Urothelium cell line (cell line): ENCODE data around the gene FOXJ3.

Source experiments
- DNase-seq: peaks from one replicate; pipeline ENCODE4 v3.0.0; 2011; ENCODE audit warnings: low spot score, mixed read lengths
- FAIRE-seq: peaks from 2 replicates; lab custom pipeline; 2011; peaks lifted over from hg19 to GRCh38; lab: Jason Lieb, UNC

FOXJ3 gene

DNA sequence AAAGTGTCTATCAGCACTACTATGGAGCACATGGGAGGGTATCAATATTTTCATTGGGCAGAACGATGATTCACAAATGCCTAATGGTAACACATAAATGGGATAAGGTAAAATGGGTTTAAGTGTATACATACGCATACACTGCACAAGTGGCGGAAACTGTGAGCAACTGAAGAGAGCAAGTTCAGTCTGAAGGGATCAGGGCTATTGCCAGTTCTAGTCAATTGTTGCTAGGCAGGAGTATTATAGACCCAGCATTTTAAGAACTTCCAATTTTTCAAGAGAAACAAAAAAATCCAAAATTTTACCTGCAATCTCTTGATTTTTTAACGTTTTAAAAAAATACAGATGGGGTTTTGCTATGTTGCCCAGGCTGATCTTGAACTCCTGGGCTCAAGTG is 23.1 kb downstream of the FOXJ3 start:
- FAIRE-seq (no peak), DNase-seq (no peak)

DNA sequence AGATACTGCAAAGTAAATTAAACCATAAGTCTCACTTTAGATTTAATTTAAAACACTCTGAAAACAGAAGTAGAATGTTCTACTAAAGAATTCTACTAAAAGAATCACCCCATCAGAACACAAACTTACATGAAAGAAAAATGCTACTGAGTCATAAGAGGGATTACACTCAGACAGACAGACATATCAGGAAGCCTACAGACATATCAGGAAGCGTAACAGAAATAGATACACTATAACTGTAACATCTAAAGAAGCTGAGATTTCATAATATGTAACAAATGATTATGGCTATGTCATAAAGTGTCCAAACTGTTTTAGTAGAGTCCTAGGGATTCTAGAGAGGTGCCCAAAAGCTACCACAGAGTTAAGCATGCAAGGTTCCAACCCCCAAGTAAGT is 23.9 kb downstream of the FOXJ3 start:
- FAIRE-seq (no peak), DNase-seq (no peak)

DNA sequence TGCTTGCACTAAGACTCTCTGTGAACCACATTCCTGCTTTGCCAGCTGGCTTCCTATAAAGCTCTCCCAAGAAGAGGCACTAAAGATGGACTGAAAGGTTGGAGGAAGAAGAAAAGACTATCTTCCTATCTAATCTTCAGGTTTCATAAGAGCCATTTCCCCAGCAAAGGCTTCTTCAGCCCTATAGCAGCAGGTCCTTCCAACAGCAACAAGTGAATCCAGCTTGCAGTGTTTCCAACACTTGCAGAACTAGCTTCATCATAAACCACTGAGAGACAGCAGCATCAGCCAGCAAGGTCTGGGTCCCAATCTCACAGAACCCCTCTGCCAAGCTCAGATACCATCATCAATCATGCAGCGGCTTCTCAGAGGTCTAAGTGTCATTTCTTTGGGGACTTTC is 28.1 kb downstream of the FOXJ3 start:
- FAIRE-seq = no peak
- DNase-seq = no peak

DNA sequence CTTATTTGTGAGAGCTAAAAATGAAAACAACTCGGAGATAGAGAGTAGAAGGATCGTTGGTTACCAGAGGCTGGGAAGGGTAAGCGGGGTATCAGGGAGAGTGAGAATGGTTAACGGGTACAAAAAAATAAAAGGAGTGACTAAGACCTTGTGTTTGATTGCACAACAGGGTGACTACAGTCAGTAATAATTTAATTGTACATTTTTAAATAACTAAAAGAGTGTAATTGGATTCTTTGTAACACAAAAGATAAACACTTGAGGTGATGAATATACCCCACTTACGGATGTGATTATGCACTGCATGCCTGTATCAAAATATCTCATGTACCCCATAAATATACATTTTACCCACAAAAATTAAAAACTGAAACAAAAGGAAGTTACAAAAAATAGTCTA is 29.4 kb downstream of the FOXJ3 start:
- DNase-seq = no peak
- FAIRE-seq = no peak

DNA sequence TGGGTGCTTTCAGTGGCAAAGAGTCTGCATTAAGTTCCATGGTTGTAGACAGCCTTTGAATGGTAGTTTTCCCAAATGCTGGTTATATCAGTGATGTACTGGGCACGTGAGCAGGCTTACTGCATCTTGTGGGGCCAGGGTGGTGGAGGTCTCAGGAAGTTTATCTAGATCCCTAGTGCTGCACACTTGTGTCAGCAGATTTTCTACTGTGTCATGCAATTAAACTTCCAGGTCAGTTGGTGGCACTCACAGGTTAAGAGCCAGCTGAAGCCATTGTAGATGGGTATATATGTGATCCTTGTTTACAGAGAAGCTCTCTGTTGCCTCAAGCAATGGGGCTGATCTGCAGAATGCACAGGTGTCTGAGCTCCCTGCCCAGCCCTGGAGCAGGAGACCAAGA is 33.0 kb downstream of the FOXJ3 start:
- FAIRE-seq = no peak
- DNase-seq = no peak

DNA sequence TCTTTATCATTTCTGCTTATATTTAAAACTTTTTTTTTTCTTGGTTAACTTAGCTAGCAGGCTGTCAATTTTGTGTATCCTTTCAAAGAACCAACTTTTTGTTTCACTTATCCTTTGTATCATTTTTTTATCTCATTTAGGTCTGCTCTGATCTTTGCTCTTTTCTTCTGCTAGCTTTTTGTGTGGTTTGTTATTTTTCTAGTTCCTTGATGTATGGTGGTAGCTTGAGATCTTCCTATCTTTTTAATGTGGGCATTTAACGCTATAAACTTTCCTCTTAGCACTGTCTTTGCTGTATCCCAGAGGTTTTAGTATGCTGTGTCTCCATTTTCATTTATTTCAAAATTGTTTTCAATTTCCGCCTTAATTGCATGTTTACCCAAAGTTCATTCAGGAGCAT is 36.5 kb downstream of the FOXJ3 start:
- FAIRE-seq (no peak), DNase-seq (no peak)

DNA sequence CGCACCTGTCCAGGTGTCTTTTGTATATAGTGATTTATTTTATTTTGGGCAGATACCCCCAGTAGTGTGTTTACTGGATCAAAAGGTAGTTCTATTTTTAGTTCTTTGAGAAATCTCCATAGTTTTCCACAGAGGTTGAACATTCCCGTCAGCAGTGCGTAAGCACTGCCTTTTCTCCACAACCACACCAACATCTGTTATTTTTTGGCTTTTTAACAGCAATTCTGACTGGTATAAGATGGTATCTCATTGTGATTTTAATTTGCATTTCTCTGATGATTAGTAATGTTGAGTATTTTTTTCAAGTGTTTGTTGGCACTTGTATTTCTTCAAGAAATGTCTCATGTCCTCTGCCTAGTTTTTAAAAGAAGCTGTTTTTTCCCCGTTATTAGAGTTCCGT is 39.2 kb downstream of the FOXJ3 start:
- no peak for FAIRE-seq
- no peak for DNase-seq

DNA sequence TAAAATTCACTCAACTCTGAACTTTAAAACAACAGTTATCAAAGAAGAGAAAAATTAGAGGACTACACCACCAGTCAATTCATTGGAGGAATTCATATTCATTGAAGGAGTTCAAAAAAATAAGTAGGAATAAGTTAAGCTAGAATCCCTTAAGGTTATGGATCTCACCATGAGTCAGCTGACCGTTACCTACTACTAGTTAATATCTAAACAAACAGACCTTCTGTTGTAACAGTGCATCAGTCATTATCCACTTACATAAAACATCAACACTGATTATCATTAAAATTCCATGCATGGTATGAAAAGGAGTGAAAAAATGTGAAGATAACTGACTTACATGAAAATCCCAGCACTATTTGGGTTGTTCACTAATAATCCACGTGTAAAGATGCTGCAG is 44.9 kb downstream of the FOXJ3 start:
- DNase-seq = no peak
- no peak for FAIRE-seq

DNA sequence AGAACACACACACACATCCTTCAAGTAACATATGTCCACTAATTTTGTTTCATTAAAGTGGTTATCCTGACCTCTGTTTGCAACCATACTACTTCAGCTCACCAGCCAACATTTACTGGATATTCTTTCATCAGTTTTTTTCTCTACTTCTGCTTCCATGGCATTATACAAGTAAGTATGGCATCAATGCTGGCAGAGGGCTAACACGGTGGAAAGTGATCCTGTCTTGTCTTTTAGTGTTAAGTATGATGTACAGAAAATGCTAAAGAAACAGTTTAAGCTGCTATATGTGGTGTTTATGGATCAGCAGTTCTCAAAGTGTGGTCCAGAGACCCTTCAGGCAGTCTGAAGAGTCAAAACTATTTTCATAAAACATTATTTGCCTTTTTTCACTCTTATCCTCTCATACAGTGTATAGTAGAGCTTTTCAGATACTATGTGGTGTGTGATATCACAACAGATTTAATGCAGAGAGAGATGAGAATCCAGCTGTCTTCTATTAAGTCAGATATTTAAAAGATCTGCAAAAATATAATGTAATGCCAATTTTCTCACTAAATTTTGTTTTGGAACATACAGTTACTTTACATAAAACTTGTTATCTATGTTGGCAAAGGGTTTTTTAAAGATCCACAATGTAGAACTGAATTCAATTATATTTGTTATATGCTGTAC is 46.6 kb downstream of the FOXJ3 start:
- DNase-seq (no peak), FAIRE-seq (no peak)

DNA sequence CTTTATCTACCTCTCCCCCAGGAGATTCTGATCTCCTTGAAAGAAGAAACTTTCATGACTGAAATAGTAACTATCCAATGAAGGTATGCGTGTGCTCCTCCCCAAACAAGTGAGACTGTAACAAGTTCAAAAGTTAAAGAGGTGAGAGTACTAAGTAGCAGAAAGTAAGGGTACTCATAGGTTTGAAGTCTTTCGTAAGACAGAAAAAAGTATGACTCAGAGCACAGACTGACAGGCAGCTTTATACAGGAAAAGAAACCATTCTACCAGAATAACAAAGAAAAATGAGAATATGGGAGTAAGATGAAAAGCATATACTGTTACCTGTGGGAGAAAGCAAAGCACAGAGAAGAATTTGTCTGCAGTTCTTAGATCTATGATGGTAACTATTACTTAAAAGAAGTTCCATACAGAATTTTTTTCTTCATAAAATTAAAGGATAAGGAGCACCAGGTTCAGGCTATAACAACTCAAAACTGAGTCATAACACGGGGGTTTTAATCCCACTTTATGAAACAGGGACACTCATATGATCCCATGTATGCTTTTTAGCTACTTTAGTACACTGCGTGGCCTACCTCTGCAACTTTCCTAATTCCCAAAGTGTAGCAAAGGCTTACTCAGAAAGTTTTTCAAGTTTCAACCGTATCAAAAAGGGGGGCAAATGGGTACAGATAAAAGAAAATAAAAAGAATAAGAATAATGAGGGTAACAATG is 52.0 kb downstream of the FOXJ3 start:
- no peak for FAIRE-seq
- DNase-seq = no peak

DNA sequence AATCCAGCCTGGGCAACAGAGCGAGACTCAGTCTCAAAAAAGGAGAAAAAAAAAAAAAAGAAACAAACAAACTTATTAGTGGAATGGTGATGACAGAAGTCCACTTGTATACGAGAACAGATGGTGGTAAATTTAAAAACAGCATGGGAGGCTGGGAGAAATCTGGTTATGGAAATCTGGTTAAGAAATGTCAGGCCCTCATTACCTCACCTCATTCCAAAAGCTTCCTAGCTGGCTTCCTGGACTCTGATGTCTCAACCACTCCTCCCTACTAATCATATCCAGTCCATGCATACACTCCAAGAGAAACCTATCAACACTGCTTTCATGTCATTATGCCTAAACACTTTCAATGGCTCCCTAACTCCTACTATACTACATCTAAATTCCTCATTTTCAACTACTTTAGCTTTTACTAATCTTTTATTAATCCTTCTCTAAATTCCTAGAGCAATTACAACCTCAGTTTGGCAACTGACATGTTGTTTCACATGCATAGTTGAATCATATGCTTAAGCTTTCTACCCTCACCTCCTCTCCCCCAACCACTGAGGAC is 52.9 kb downstream of the FOXJ3 start:
- DNase-seq (no peak), FAIRE-seq (no peak)

DNA sequence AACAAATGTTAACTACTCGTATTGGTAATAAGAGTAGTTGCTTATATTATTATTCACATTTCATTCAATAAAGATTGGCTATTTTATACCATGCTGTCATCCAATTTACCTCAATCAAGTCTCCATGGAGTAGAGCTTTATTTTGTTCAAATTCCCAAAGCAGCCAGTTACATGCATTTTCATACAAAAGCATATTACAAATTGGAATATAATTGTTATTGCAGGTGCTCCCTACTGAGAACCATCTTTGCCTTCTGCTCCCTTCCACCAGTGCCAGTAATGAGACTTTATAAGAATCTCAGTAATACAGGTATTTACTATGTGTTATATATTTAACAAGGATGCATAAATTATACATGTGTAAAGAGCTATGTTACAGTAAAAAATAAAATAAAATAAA is 54.2 kb downstream of the FOXJ3 start:
- DNase-seq (no peak), FAIRE-seq (no peak)

DNA sequence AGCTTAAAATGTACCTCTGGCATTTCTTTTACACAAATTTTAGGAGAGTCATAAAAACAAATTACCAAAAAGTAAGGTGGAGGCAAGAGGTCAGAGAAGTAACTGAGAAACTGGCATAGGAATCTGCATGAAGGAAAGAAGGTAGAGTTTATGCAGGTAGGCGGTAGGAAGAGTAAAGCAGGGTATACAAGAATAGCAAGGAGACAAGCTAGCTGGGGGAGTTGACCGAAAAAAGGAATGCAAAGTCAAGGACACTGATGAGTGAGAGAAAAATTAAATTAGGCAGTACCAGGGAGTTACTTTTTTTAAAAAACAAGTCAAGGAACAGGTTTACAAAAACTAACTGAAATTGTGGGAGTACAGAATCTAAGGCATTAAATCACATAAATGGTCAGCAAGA is 56.0 kb downstream of the FOXJ3 start:
- FAIRE-seq (no peak), DNase-seq (no peak)

DNA sequence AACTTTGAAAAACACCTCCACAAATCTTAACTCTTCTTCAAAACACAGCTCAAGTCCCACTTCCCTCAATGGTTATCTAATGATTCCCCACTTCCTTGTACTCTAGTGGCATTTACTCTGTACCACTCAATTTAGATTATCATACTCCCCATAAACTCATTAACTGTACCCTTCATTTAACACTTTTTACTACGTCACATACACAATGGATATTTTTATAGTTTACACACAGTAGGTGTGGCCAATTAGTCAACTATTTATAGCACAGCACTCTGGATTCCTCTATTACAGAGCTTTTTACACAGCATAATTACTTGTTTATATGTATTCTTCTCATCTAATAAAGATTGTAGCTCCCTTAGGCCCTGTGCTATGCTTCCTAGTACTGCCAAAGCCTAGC is 62.1 kb downstream of the FOXJ3 start:
- no peak for FAIRE-seq

DNA sequence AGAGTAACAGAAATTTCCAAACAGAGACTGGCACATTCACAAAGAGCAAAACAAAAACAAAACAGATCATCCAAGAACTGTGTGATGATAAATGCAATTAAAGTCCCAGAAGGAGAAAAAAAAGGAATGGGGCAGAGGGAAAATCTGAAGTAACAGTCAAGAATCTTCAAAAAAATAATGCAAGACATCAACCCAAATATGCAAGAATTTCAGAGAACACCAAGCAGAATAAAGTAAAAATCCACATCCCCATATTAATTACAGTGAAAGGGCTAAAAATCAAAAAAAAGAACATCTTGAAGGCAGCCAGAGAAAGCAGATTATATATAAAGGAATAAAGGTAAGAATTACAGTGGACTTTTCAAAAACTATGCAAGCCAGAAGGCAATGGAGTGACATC is 67.1 kb downstream of the FOXJ3 start:
- DNase-seq = no peak
- FAIRE-seq = no peak

More for the DNA sequence above, 62.1 kb downstream of the FOXJ3 start:
- no peak for DNase-seq

DNA sequence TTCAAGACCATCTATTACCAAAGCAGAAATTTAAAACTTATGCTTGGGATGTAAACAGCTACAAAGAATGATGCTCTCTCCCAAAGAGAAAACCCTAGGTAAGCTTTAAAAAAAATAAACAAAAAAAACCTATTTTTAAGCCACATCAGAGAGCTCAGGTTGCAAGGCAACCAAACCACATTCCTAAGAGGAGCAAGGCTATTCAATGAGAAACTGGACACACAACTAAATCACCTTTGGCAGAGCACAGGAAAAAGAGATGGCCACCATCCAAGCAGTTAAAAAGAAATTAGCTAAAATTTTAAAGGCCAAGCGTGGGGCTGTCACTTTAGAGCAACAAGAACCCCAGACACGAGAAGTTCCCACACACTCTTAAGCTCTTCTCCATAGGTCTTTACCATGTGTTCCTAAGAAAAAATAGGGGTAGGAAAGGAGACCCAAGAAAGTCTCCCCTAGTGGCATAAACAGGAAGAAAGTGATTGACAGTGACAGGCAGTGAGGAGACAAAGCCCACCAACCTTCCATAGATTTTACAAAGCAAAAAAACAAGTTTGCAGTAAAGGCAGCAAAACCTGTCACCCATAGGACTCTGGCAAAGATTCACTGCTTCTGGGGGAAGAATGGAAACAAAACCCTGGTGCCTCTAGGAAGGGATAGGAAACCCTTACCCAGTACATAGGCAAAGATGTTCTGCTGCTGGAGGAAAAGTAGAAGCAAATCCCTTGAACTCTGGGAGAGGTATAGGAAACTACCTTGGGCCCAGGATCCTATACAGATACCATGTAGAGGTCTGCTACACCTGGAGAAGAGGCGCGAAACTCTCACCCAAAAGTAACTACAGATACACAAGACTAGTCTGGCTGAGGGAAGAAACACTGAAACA is 68.5 kb downstream of the FOXJ3 start:
- FAIRE-seq = peak; percentile 50
- no peak for DNase-seq

DNA sequence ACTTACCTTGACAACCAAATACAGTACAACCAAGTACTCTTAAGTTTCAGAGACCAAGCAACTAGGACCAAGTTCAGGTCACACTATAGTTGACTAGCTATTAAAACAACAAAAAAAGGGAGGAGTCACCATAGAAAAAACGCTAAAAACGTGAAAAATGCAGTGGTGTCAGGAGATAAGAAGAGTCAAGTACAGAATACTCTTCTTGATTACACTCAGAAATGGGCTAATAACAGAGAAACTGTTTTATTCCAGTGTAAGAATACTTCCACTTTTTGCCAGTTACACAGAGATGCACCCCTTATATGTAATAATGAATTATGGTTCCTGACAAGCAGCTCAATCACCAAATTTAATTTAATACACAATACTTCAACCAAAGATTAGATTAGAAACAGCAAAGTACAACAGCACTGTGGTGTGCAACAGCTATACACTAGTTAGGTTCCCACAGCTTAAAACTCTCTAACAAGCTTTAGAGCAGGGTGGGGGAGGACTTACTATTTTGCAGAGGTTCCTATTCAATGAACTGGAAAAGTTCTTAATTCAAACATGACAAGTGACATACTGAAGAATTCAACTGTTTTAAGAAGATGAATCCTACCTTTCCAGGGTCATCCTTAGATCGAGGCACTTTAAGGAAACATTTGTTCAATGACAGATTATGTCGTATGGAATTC is 70.4 kb downstream of the FOXJ3 start:
- FAIRE-seq (no peak), DNase-seq (no peak)

DNA sequence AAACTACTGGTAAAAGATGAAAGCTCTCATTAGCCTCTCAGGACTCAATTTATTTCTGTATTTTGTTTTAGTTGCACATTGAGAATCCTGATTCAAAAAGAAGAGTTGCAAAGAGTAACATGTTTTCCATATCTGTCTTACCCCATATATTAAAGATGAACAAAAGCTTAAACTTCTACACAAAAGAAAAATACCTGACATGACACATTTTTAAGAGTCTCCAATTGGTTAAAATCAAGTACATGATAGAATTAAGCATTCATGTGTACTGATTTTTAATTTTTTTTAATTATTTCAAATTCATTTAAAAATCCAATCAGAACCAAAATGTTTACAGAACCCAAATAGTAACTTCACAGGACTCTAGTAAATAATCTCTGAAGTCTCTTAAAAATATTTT is 72.0 kb downstream of the FOXJ3 start:
- DNase-seq (no peak), FAIRE-seq (no peak)

DNA sequence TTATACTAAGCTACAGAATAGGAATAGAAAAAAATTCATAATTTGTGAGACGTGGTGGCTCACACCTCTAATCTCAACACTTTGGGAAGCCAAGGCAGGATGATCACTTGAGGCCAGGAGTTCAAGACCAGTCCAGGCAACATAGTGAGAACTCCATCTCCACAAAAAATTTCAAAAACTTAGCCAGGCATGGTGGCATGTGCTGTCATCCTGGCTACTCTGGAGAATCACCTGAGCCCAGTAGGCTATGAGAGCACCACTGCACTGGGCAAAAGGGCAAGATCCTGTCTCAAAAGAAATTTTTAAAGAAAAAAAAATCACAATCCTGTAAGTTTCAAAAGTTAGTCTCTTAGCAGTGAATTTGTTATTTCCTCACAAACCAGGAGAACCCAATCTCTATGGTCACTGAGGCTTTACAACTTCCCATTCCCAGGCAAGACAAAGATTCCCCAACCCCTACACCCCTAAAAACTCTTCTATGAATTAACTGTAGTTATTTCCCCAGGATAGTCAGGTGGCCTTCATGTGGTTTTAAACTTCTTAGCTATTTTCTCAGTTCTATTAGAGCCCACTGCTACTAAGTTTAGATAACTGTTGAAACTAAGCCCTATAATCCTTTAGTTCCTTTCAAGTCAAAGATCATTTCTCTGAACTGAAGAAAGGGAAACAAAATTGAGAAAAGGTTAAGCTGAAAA is 74.5 kb downstream of the FOXJ3 start:
- FAIRE-seq = no peak
- DNase-seq = no peak

DNA sequence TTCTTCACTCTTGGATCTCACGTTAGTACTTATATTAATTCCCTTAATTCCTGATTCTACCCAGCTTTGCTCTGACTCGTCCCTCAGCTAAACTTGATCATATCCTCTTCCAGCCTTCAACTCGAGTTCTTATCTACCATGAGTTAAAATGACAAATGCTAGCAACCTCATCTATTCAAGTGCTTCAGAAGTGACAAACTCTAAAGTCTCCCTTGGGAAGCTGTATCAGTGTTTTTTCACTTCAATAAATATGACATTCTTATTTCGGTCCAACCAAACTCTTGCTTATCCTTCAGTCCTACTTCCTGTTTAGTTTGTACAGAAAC is 75.3 kb downstream of the FOXJ3 start:
- DNase-seq = no peak

More for the DNA sequence above, 75.3 kb downstream of the FOXJ3 start:
- no peak for FAIRE-seq
